ENCODE data around the gene GDF11.

Gene GDF11

DNA sequence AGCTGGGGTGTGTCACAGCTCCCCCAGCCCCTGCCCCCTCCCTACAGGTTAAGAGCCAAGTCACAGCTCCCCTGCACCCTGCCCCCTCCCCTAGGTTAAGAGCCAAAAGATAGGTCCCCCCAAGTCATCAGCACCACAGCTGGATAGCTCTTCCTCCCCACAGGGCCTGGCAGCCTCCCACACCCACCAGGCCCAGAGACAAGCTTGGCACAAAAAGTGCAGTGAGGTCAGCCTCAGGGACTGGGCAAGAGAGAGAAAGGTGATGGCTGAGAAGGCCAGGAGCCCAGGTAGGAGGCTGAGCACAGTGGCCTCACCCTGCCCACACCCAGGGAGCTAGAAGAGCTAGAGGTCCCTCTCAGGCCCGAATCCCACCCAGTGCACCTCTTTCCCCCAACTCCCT is 44.0 kb upstream of the GDF11 start:
- no peaks in the 10 kb centered on the region for H3K36me3 ChIP-seq (ENCODE audit: control insufficient read depth, low read length)
- no peaks in the 10 kb centered on the region for H4K20me1 ChIP-seq (ENCODE audit: control insufficient read depth, insufficient read depth, low read depth, low read length)
- H3K4me1 ChIP-seq (ENCODE audit: control insufficient read depth, low read length) = no peaks in the 10 kb centered on the region
- no peak overlapping the region for H3K27ac ChIP-seq (ENCODE audit: low read depth, low read length)
- H3K9me3 ChIP-seq (ENCODE audit: control insufficient read depth, insufficient read depth, low read length) = no peaks in the 10 kb centered on the region
- TF ChIP-seq EZH2phosphoT487 (IDR thresholded peaks at IDR 0.05; ENCODE audit: borderline replicate concordance, low read length) = no peak
- TF ChIP-seq, protein P1, sequence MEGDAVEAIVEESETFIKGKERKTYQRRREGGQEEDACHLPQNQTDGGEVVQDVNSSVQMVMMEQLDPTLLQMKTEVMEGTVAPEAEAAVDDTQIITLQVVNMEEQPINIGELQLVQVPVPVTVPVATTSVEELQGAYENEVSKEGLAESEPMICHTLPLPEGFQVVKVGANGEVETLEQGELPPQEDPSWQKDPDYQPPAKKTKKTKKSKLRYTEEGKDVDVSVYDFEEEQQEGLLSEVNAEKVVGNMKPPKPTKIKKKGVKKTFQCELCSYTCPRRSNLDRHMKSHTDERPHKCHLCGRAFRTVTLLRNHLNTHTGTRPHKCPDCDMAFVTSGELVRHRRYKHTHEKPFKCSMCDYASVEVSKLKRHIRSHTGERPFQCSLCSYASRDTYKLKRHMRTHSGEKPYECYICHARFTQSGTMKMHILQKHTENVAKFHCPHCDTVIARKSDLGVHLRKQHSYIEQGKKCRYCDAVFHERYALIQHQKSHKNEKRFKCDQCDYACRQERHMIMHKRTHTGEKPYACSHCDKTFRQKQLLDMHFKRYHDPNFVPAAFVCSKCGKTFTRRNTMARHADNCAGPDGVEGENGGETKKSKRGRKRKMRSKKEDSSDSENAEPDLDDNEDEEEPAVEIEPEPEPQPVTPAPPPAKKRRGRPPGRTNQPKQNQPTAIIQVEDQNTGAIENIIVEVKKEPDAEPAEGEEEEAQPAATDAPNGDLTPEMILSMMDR (IDR thresholded peaks at IDR 0.05; ENCODE audit: low read depth, low read length, poor library complexity, severe bottlenecking) = no peak
- no peak overlapping the region for H3K4me2 ChIP-seq (ENCODE audit: low read length)
- H3F3A ChIP-seq (ENCODE audit: control insufficient read depth, insufficient read depth) = no peaks in the 10 kb centered on the region
- H3K27me3 ChIP-seq (ENCODE audit: control insufficient read depth, low read length) = peaks cover 11% of the 10 kb centered on the region; the same call in 1 of the 2 replicates
- no peak overlapping the region for H3K4me3 ChIP-seq (ENCODE audit: low read length)
- H3K79me2 ChIP-seq (ENCODE audit: control insufficient read depth, low read length) = no peaks in the 10 kb centered on the region
- H3K9me2 ChIP-seq (replicated peaks; ENCODE audit: control insufficient read depth, low read length) = no peaks in the 10 kb centered on the region

GRCh38 chr12:55699471-55700055 is 43.4 kb upstream of the GDF11 start:
- no peak for TF ChIP-seq EZH2phosphoT487 (IDR thresholded peaks at IDR 0.05; ENCODE audit: borderline replicate concordance, low read length)
- TF ChIP-seq, protein P1 (IDR thresholded peaks at IDR 0.05; ENCODE audit: low read depth, low read length, poor library complexity, severe bottlenecking) = no peak
- H3F3A ChIP-seq (ENCODE audit: control insufficient read depth, insufficient read depth) = no peaks in the 10 kb centered on the region
- H3K79me2 ChIP-seq (ENCODE audit: control insufficient read depth, low read length) = no peaks in the 10 kb centered on the region
- H3K9me3 ChIP-seq (ENCODE audit: control insufficient read depth, insufficient read depth, low read length) = no peaks in the 10 kb centered on the region
- no peaks in the 10 kb centered on the region for H4K20me1 ChIP-seq (ENCODE audit: control insufficient read depth, insufficient read depth, low read depth, low read length)
- H3K4me2 ChIP-seq (ENCODE audit: low read length) = no peak overlapping the region
- no peak overlapping the region for H3K4me3 ChIP-seq (ENCODE audit: low read length)
- no peaks in the 10 kb centered on the region for H3K4me1 ChIP-seq (ENCODE audit: control insufficient read depth, low read length)
- no peaks in the 10 kb centered on the region for H3K36me3 ChIP-seq (ENCODE audit: control insufficient read depth, low read length)
- H3K27me3 ChIP-seq (ENCODE audit: control insufficient read depth, low read length) = peaks cover 11% of the 10 kb centered on the region; the same call in 1 of the 2 replicates
- no peaks in the 10 kb centered on the region for H3K9me2 ChIP-seq (replicated peaks; ENCODE audit: control insufficient read depth, low read length)
- no peak overlapping the region for H3K27ac ChIP-seq (ENCODE audit: low read depth, low read length)

DNA sequence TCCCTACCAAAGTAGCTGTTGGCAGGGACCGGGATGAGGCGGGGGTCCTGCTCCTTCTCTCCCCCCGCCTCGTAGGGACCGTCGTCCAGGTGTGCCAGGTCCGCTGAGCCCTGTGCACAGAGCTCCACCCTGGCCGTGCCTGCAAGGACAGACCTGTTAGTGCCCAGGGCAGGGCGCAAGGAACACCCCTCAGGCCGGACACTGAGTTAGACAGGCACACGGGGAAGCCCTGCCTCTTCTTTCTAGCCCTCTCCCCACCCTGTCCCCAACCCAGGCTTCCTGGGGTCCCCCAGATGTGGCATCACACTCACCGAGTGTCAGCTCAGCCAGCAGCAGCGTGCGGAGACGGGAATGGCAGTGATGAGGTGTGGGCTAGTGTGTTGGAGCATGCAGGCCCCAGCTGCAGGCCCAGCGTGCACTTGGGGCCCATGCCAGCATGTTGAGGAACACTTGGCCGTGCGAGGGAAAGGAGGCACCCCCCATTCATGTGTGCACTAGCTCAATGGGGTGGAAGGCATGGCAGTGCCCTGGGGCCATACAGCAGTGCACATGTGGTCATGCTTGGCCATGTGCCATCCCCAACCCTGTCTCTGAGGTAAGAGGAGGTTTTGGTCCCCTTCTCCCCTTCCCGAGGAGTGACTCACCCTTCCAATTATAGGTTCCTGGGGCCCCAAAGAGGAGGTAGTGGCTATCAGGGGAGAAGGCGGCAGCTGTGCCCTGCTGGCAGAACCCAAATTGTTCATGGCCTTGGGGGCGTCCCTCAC is 42.5 kb upstream of the GDF11 start:
- H3K27me3 ChIP-seq (ENCODE audit: control insufficient read depth, low read length) = peaks cover 11% of the 10 kb centered on the region; the same call in 1 of the 2 replicates
- no peaks in the 10 kb centered on the region; the same call in 1 of the 2 replicates for H3K4me1 ChIP-seq (ENCODE audit: control insufficient read depth, low read length)
- no peak for TF ChIP-seq EZH2phosphoT487 (IDR thresholded peaks at IDR 0.05; ENCODE audit: borderline replicate concordance, low read length)
- TF ChIP-seq, protein P1 (IDR thresholded peaks at IDR 0.05; ENCODE audit: low read depth, low read length, poor library complexity, severe bottlenecking) = no peak

More for the DNA sequence above, 42.5 kb upstream of the GDF11 start:
- Histone ChIP-seq H3F3A (ENCODE audit: control insufficient read depth, insufficient read depth) (no peaks in the 10 kb centered on the region), H3K4me2 (ENCODE audit: low read length) (no peak overlapping the region), H3K36me3 (ENCODE audit: control insufficient read depth, low read length) (no peaks in the 10 kb centered on the region), H4K20me1 (ENCODE audit: control insufficient read depth, insufficient read depth, low read depth, low read length) (no peaks in the 10 kb centered on the region), H3K27ac (ENCODE audit: low read depth, low read length) (no peak overlapping the region), H3K9me2 (replicated peaks; ENCODE audit: control insufficient read depth, low read length) (no peaks in the 10 kb centered on the region), H3K9me3 (ENCODE audit: control insufficient read depth, insufficient read depth, low read length) (no peaks in the 10 kb centered on the region), H3K4me3 (ENCODE audit: low read length) (no peak overlapping the region), H3K79me2 (ENCODE audit: control insufficient read depth, low read length) (no peaks in the 10 kb centered on the region)

Measured in DOHH2 (cell line).